SK-N-SH (cell line): Measurements from ENCODE around the gene LYZL6. TPM values are rescaled to one million over a fixed set of nuclear protein-coding genes. Genes with fewer than 3 reads are reported as not detected.

Experiments used
- CTCF ChIA-PET: fragments of 300-600, 350-600 bp; formaldehyde crosslinking; extraction: SDS; loops from one replicate; lab custom pipeline; 2021; lab: Yijun Ruan, JAX
- POLR2A ChIA-PET: fragments of 350-600 bp; sonication (Branson Sonifier 250); formaldehyde crosslinking; extraction: SDS; loops from one replicate; lab custom pipeline; 2020; ENCODE audit warnings: antibody characterized with exemption, inconsistent platforms; lab: Yijun Ruan, JAX
- DNase-seq: peaks from one replicate; pipeline ENCODE4 v3.0.0; 2012
- H2AFZ ChIP-seq: fragments of 200-600 bp; sonication (generic); 2 replicates; pipeline ENCODE4 v1.8.1; 2016; ENCODE audit warnings: antibody characterized with exemption, mild to moderate bottlenecking, low read depth
- H3F3A ChIP-seq: fragments of 200-600 bp; sonication (generic); replicated peaks from 2 replicates; pipeline ENCODE3; 2016; ENCODE audit warnings: antibody characterized with exemption, mild to moderate bottlenecking; ENCODE audit not compliant: insufficient read depth
- H3K27ac ChIP-seq, 2 experiments: fragments of 200-500 bp in 1 of 2; fragments of 200-600 bp in 1 of 2; sonication (Bioruptor generic) in 1 of 2; sonication (generic), shearing (Covaris generic) in 1 of 2; 2 replicates each; pipeline versions ENCODE4 v1.5.1 to v1.6.1; 2014 to 2016; ENCODE audit warnings: low read depth in 2 of 2, inconsistent platforms in 1 of 2, low read length in 1 of 2, mild to moderate bottlenecking in 1 of 2, mixed read lengths in 1 of 2
- H3K27me3 ChIP-seq: fragments of 200-600 bp; sonication (generic), shearing (Covaris generic); 2 replicates; pipeline ENCODE4 v1.6.1; 2016; ENCODE audit warnings: mixed run types; ENCODE audit not compliant: insufficient read depth
- H3K36me3 ChIP-seq, 2 experiments: fragments of 200-500 bp in 1 of 2; fragments of 200-600 bp in 1 of 2; sonication (Bioruptor generic) in 1 of 2; sonication (generic) in 1 of 2; replicated peaks in 1 of 2; 2 replicates each; pipeline versions ENCODE3 to v1.5.1; 2014 to 2016; ENCODE audit warnings: low read length in 1 of 2, mild to moderate bottlenecking in 1 of 2; ENCODE audit not compliant: insufficient read depth in 2 of 2, control insufficient read depth in 1 of 2
- H3K4me1 ChIP-seq, 2 experiments: fragments of 200-500 bp in 1 of 2; fragments of 200-600 bp in 1 of 2; sonication (Bioruptor generic) in 1 of 2; sonication (generic), shearing (Covaris generic) in 1 of 2; 2 replicates each; pipeline versions ENCODE4 v1.5.1 to v1.6.1; 2014 to 2016; ENCODE audit warnings: low read depth in 1 of 2, low read length in 1 of 2, mixed run types in 1 of 2; ENCODE audit not compliant: insufficient read depth in 2 of 2, control insufficient read depth in 1 of 2
- H3K4me2 ChIP-seq: fragments of 200-600 bp; sonication (generic), shearing (Covaris generic); 2 replicates; pipeline ENCODE4 v1.6.1; 2017; ENCODE audit warnings: mixed run types
- H3K4me3 ChIP-seq, 2 experiments: fragments of 200-500 bp in 1 of 2; fragments of 200-600 bp in 1 of 2; sonication (Bioruptor generic) in 1 of 2; sonication (generic), shearing (Covaris generic) in 1 of 2; 2 replicates each; pipeline versions ENCODE4 v1.5.1 to v1.8.1; 2014 to 2016; ENCODE audit warnings: low read depth in 2 of 2, inconsistent platforms in 1 of 2, low read length in 1 of 2, mild to moderate bottlenecking in 1 of 2, mixed read lengths in 1 of 2, moderate library complexity in 1 of 2
- H3K79me2 ChIP-seq: fragments of 200-600 bp; sonication (generic); 2 replicates; pipeline ENCODE4 v1.8.1; 2017; ENCODE audit warnings: mild to moderate bottlenecking; ENCODE audit not compliant: insufficient read depth
- H3K9ac ChIP-seq: fragments of 200-600 bp; sonication (generic); 2 replicates; pipeline ENCODE4 v1.6.1; 2017; ENCODE audit warnings: mixed run types
- H3K9me2 ChIP-seq: fragments of 200-600 bp; sonication (generic); 2 replicates; pipeline ENCODE4 v1.6.1; 2017; ENCODE audit warnings: mixed run types
- H3K9me3 ChIP-seq: fragments of 200-600 bp; sonication (generic); 2 replicates; pipeline ENCODE4 v1.6.1; 2017; ENCODE audit warnings: mixed run types, mild to moderate bottlenecking, moderate library complexity
- H4K20me1 ChIP-seq: fragments of 200-600 bp; sonication (generic); 2 replicates; pipeline ENCODE4 v1.6.1; 2017; ENCODE audit warnings: mild to moderate bottlenecking, mixed run types; ENCODE audit not compliant: insufficient read depth
- CHD2 ChIP-seq: fragments of 150-350 bp; IDR thresholded peaks from 2 replicates; pipeline ENCODE4 v1.6.1; 2018; ENCODE audit warnings: low read length; ENCODE audit not compliant: partially characterized antibody
- CTCF ChIP-seq: fragments of 200-600 bp; sonication (generic); IDR thresholded peaks from 2 replicates; pipeline ENCODE4 v1.6.1; 2017; ENCODE audit warnings: antibody characterized with exemption, mild to moderate bottlenecking, moderate library complexity
- FOXJ3 ChIP-seq: sonication (generic); formaldehyde crosslinking; IDR thresholded peaks from 2 replicates; pipeline ENCODE4 v1.5.1; 2020; ENCODE audit warnings: mild to moderate bottlenecking, missing genetic modification reagents
- FOXM1 ChIP-seq: IDR thresholded peaks from 2 replicates; pipeline ENCODE4 v1.4.0; 2012; ENCODE audit warnings: low read depth, mild to moderate bottlenecking
- GABPA ChIP-seq: IDR thresholded peaks from 2 replicates; pipeline ENCODE4 v1.4.0; 2012; ENCODE audit warnings: low read depth, mild to moderate bottlenecking
- GATA2 ChIP-seq: sonication (generic); formaldehyde crosslinking; IDR thresholded peaks from 2 replicates; pipeline ENCODE4 v1.5.0; 2020; ENCODE audit warnings: mild to moderate bottlenecking, missing genetic modification reagents
- MAX ChIP-seq: IDR thresholded peaks from 2 replicates; pipeline ENCODE4 v1.4.0; 2012; ENCODE audit warnings: low read depth
- MXI1 ChIP-seq: IDR thresholded peaks from 2 replicates; pipeline ENCODE4 v1.6.1; 2012; ENCODE audit warnings: mild to moderate bottlenecking, low read depth, low read length, improper control_type of control experiment
- NRF1 ChIP-seq: IDR thresholded peaks from 2 replicates; pipeline ENCODE4 v1.6.1; 2012; ENCODE audit warnings: low read depth, mild to moderate bottlenecking, low read length
- PBX3 ChIP-seq: IDR thresholded peaks from 2 replicates; pipeline ENCODE4; 2012
- POLR2AphosphoS5 ChIP-seq: IDR thresholded peaks from 2 replicates; pipeline ENCODE4 v1.6.1; 2012; ENCODE audit warnings: low read depth, low read length
- SIN3A ChIP-seq: IDR thresholded peaks from 2 replicates; pipeline ENCODE4 v1.6.1; 2012; ENCODE audit warnings: low read depth, mild to moderate bottlenecking, low read length, moderate library complexity, borderline replicate concordance
- SMC3 ChIP-seq: IDR thresholded peaks from 2 replicates; pipeline ENCODE4 v1.6.1; 2012; ENCODE audit warnings: low read depth, low read length, improper control_type of control experiment
- TAF1 ChIP-seq: IDR thresholded peaks from 2 replicates; pipeline ENCODE4 v1.6.1; 2012; ENCODE audit warnings: low read depth, mild to moderate bottlenecking, low read length, moderate library complexity, borderline replicate concordance
- YY1 ChIP-seq: IDR thresholded peaks from 2 replicates; pipeline ENCODE4 v1.4.0; 2012; ENCODE audit warnings: low read depth, mild to moderate bottlenecking
- ZBTB33 ChIP-seq: IDR thresholded peaks from 2 replicates; pipeline ENCODE4 v1.4.0; 2012; ENCODE audit warnings: low read depth, borderline replicate concordance
- WGBS: methylation state at CpG from one replicate; pipeline ENCODE4 v1.1.6; 2017; ENCODE audit warnings: low lambda C conversion rate; 5-methylcytosine and 5-hydroxymethylcytosine counted together
- polyA plus RNA-seq, 3 experiments: library from polyadenylated mRNA; depleted of rRNA; stranded (reverse); fragments of >200 nt; gene quantifications; 2 replicates each; pipeline ENCODE4 v1.2.3, GENCODE V29; 2012

Gene LYZL6
- polyA plus RNA-seq, 1 of the 3 experiments (the other 2 are of a cell fraction), result not detected

GRCh38 chr17:35930211-35931065 lies 13.1 kb downstream of the LYZL6 start, which contains the start of gene RDM1:
TSS of gene RDM1 (minus strand) at chr17:35930773. CDS start at chr17:35930727, 46 bp downstream.
- Histone ChIP-seq H3K27ac (no peak within 1 kb of the TSS), H3K4me2 (peak within 1 kb of the TSS; percentile 89), H3F3A (peaks cover 11% of the 10 kb centered on the region), H3K36me3 (no peaks in the 10 kb centered on the region), H3K4me1 (peaks cover 3 to 8% of the 10 kb centered on the region in 2 experiments; a peak in 2 of 4 replicates), H3K9me3 (no peaks in the 10 kb centered on the region), H2AFZ (peak within 1 kb of the TSS; percentile 94), H3K9me2 (no peaks in the 10 kb centered on the region), H3K79me2 (no peaks in the 10 kb centered on the region), H3K27me3 (no peaks in the 10 kb centered on the region), H3K9ac (peak within 1 kb of the TSS; percentile 23; the same call in 1 of the 2 replicates), H4K20me1 (no peaks in the 10 kb centered on the region), H3K4me3 (peak within 1 kb of the TSS; percentile 65 to 69)
- POLR2A ChIA-PET, result no interaction called here
- peak; percentile 92 for DNase-seq
- CTCF ChIA-PET, result interaction anchor here (0.9 to 1.4 kb wide), 4 partner anchors 17 to 553 kb away, joined by 3 to 7 read pairs (median 4); no protein-coding TSS in a partner anchor
- TF ChIP-seq MAX (peak; percentile 84), TAF1 (no peak), CHD2 (peak; percentile 6), PBX3 (no peak), SIN3A (peak; percentile 54; the same call in 1 of the 2 replicates), NRF1 (peak; percentile 92), CTCF (no peak), POLR2AphosphoS5 (peak; percentile 64; the same call in 1 of the 2 replicates), ZBTB33 (no peak), FOXM1 (no peak), GATA2 (CRISPR knock-in tag) (no peak), YY1 (peak; percentile 44; the same call in 1 of the 2 replicates), FOXJ3 (CRISPR knock-in tag) (no peak), GABPA (no peak), MXI1 (peak; percentile 87), SMC3 (no peak)
- WGBS, result 4% methylated on average over 34 of the region's 35 CpGs
